Endodermal cell (in vitro differentiated cells): ENCODE data around the gene CD22. TPM values are rescaled to one million over a fixed set of nuclear protein-coding genes. Genes with fewer than 3 reads are reported as not detected.

Experiments
- DNase-seq: peaks from one replicate; pipeline ENCODE4 v3.0.0-alpha.2; 2017
- H3K27ac ChIP-seq: 2 replicates; pipeline ENCODE4 v1.5.1; 2013; ENCODE audit warnings: mild to moderate bottlenecking, low read depth, low read length, moderate library complexity
- H3K27me3 ChIP-seq: 2 replicates; pipeline ENCODE4 v1.6.1; 2013; ENCODE audit warnings: mild to moderate bottlenecking, low read length, moderate library complexity; ENCODE audit not compliant: insufficient read depth, control insufficient read depth, poor library complexity, severe bottlenecking
- H3K36me3 ChIP-seq: 2 replicates; pipeline ENCODE4 v1.7.0; 2013; ENCODE audit warnings: mild to moderate bottlenecking, low read length, moderate library complexity; ENCODE audit not compliant: control insufficient read depth, insufficient read depth
- H3K4me1 ChIP-seq: one replicate; pipeline ENCODE4 v1.7.0; 2013; ENCODE audit warnings: low read length; ENCODE audit not compliant: control insufficient read depth, insufficient read depth
- H3K4me3 ChIP-seq: 2 replicates; pipeline ENCODE4 v1.5.1; 2013; ENCODE audit warnings: mild to moderate bottlenecking, low read length, moderate library complexity
- H3K9ac ChIP-seq: 2 replicates; pipeline ENCODE4 v1.6.1; 2013; ENCODE audit warnings: mild to moderate bottlenecking, low read length, moderate library complexity; ENCODE audit not compliant: poor library complexity, severe bottlenecking; ENCODE audit errors: extremely low read depth
- H3K9me3 ChIP-seq: 2 replicates; pipeline ENCODE4 v1.6.1; 2013; ENCODE audit warnings: mild to moderate bottlenecking, low read length, moderate library complexity; ENCODE audit not compliant: control insufficient read depth
- H3K27ac Mint-ChIP-seq: 2 replicates; pipeline ENCODE4 v1.8.0; 2020; ENCODE audit warnings: mixed read lengths
- H3K27me3 Mint-ChIP-seq: 2 replicates; pipeline ENCODE4 v1.8.0; 2021; ENCODE audit warnings: mild to moderate bottlenecking, mixed read lengths; ENCODE audit not compliant: insufficient read depth
- H3K36me3 Mint-ChIP-seq: 2 replicates; pipeline ENCODE4 v1.8.0; 2020; ENCODE audit warnings: low read depth, mixed read lengths
- H3K4me1 Mint-ChIP-seq: 2 replicates; pipeline ENCODE4 v1.8.0; 2020; ENCODE audit warnings: mixed read lengths
- H3K4me3 Mint-ChIP-seq: 2 replicates; pipeline ENCODE4 v1.8.0; 2020; ENCODE audit warnings: mild to moderate bottlenecking, moderate library complexity, mixed read lengths
- H3K9me3 Mint-ChIP-seq: 2 replicates; pipeline ENCODE4 v1.8.0; 2020; ENCODE audit warnings: mild to moderate bottlenecking, mixed read lengths
- WGBS, 2 experiments: methylation state at CpG; one replicate each; pipeline versions ENCODE4 v1.1.5 to v1.1.7; 2013; ENCODE audit warnings: missing lambda C conversion rate in 2 of 2, mixed read lengths in 1 of 2; ENCODE audit not compliant: insufficient coverage in 1 of 2, insufficient read length in 1 of 2; 5-methylcytosine and 5-hydroxymethylcytosine counted together
- total RNA-seq, 2 donors: library from RNA; stranded (reverse); fragmentation: NEBNext Ultra II Directional in 1 of 2; extraction: Animal tissue kit (Norgen Biotek cat#: 25700) in 1 of 2; gene quantifications; 2 replicates in 1 of 2; 3 replicates in 1 of 2; pipeline ENCODE4 v1.2.1, GENCODE V29; 2021
- TF ChIP-seq, protein P1 (sequence below): fragments of 200-600 bp; sonication (generic); conservative IDR thresholded peaks from 2 replicates; pipeline ENCODE4 v1.5.0; 2021; ENCODE audit warnings: antibody characterized with exemption, mild to moderate bottlenecking

Gene CD22
- total RNA-seq, 2 donors from 2014 or later, result not detected

GRCh38 chr19:35296644-35297514 lies 32.1 kb upstream of the CD22 start:
- TF ChIP-seq, protein P1, sequence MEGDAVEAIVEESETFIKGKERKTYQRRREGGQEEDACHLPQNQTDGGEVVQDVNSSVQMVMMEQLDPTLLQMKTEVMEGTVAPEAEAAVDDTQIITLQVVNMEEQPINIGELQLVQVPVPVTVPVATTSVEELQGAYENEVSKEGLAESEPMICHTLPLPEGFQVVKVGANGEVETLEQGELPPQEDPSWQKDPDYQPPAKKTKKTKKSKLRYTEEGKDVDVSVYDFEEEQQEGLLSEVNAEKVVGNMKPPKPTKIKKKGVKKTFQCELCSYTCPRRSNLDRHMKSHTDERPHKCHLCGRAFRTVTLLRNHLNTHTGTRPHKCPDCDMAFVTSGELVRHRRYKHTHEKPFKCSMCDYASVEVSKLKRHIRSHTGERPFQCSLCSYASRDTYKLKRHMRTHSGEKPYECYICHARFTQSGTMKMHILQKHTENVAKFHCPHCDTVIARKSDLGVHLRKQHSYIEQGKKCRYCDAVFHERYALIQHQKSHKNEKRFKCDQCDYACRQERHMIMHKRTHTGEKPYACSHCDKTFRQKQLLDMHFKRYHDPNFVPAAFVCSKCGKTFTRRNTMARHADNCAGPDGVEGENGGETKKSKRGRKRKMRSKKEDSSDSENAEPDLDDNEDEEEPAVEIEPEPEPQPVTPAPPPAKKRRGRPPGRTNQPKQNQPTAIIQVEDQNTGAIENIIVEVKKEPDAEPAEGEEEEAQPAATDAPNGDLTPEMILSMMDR, result no peak
- no peak overlapping the region for H3K27ac Mint-ChIP-seq

DNA sequence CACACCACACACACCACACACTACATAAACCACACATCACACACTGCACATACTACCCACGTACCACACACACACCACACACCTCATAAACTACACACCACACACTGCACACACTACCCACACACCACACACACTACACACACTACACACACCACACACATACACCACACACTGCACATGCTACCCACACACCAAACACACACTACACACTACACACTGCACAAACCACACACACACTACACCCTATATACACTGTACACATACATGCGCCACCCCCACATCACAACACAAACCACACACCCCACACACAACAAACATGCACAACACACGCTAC lies 31.5 kb upstream of the CD22 start:
- H3K4me3 ChIP-seq, result no peak overlapping the region
- H3K36me3 ChIP-seq, result no peaks in the 10 kb centered on the region
- Mint-ChIP-seq H3K27me3 (peaks cover 2% of the 10 kb centered on the region), H3K27ac (no peak overlapping the region), H3K4me3 (no peak overlapping the region), H3K9me3 (no peaks in the 10 kb centered on the region), H3K36me3 (no peaks in the 10 kb centered on the region), H3K4me1 (peaks cover 3% of the 10 kb centered on the region)
- H3K27ac ChIP-seq, result no peak overlapping the region
- H3K9me3 ChIP-seq, result no peaks in the 10 kb centered on the region
- TF ChIP-seq, protein P1, result no peak
- no peak for DNase-seq
- no peak overlapping the region for H3K9ac ChIP-seq
- H3K27me3 ChIP-seq, result no peaks in the 10 kb centered on the region
- peaks cover 5% of the 10 kb centered on the region for H3K4me1 ChIP-seq
- WGBS, 2 experiments, result 92% methylated on average over 3 of the region's 3 CpGs; no CpG with 5 or more reads in 1 of the 2 experiments

More at GRCh38 chr19:35296644-35297514, 32.1 kb upstream of the CD22 start:
- no peaks in the 10 kb centered on the region for H3K27me3 ChIP-seq
- Mint-ChIP-seq H3K9me3 (no peaks in the 10 kb centered on the region), H3K27me3 (peaks cover 5% of the 10 kb centered on the region), H3K36me3 (no peaks in the 10 kb centered on the region), H3K4me3 (no peak overlapping the region), H3K4me1 (peaks cover 3% of the 10 kb centered on the region)
- no peaks in the 10 kb centered on the region for H3K36me3 ChIP-seq
- H3K9ac ChIP-seq, result no peak overlapping the region
- no peaks in the 10 kb centered on the region for H3K9me3 ChIP-seq
- H3K27ac ChIP-seq, result no peak overlapping the region
- DNase-seq, result no peak
- WGBS, 2 experiments, result 82% methylated on average over 6 of the region's 7 CpGs; no CpG with 5 or more reads in 1 of the 2 experiments
- H3K4me3 ChIP-seq, result no peak overlapping the region
- peaks cover 5% of the 10 kb centered on the region for H3K4me1 ChIP-seq

- H3K4me3 Mint-ChIP-seq, result no peak overlapping the region
- peaks cover 2% of the 10 kb centered on the region for H3K27me3 Mint-ChIP-seq
- Histone ChIP-seq H3K36me3 (no peaks in the 10 kb centered on the region), H3K27ac (no peak overlapping the region), H3K4me1 (peaks cover 5% of the 10 kb centered on the region), H3K9ac (no peak overlapping the region), H3K27me3 (no peaks in the 10 kb centered on the region), H3K9me3 (no peaks in the 10 kb centered on the region), H3K4me3 (no peak overlapping the region)
- no peak for DNase-seq
- H3K4me1 Mint-ChIP-seq, result peaks cover 3% of the 10 kb centered on the region
- H3K36me3 Mint-ChIP-seq, result no peaks in the 10 kb centered on the region
- TF ChIP-seq, protein P1, result no peak
- 85 to 100% methylated on average over 1 to 2 of the region's 2 CpGs for WGBS, 2 experiments
- no peak overlapping the region for H3K27ac Mint-ChIP-seq
- no peaks in the 10 kb centered on the region for H3K9me3 Mint-ChIP-seq
Measured at GRCh38 chr19:35297922-35298321, 31.1 kb upstream of the CD22 start.
